ENCODE measurements around the gene IQCH.
"Not testable (repeated sequence)": the region's sequence is repeated elsewhere in the genome, so short reads cannot be mapped to it uniquely, and the experiment has no call there.

The IQCH gene

GRCh38 chr15:67254238-67255175, at the start of gene IQCH, which contains the start of gene AAGAB:
Gene IQCH (plus strand): TSS chr15:67254786. CDS start chr15:67254897, 111 bp downstream.
Gene AAGAB (minus strand): TSS chr15:67254661. CDS start chr15:67254631, 30 bp downstream.
- DNase-seq: peak; percentile 99

GRCh38 chr15:67207555-67208207, 46.9 kb upstream of the IQCH start:
- DNase-seq: no peak

GRCh38 chr15:67208396-67208795, 46.2 kb upstream of the IQCH start:
- no peak for DNase-seq

- no peak for DNase-seq
Measured at GRCh38 chr15:67210555-67211168, 43.9 kb upstream of the IQCH start.

GRCh38 chr15:67212684-67213367, 41.8 kb upstream of the IQCH start:
- DNase-seq: no peak

GRCh38 chr15:67215102-67215501, 39.5 kb upstream of the IQCH start:
- DNase-seq: no peak

GRCh38 chr15:67216859-67217258, 37.7 kb upstream of the IQCH start:
- DNase-seq: no peak

- DNase-seq: no peak
Measured at GRCh38 chr15:67218428-67218827, 36.2 kb upstream of the IQCH start.

GRCh38 chr15:67219288-67219687, 35.3 kb upstream of the IQCH start:
- DNase-seq: no peak

GRCh38 chr15:67224889-67225288, 29.7 kb upstream of the IQCH start:
- no peak for DNase-seq

GRCh38 chr15:67225336-67225735, 29.2 kb upstream of the IQCH start:
- no peak for DNase-seq

- no peak for DNase-seq
Measured at GRCh38 chr15:67227431-67227830, 27.2 kb upstream of the IQCH start.

GRCh38 chr15:67227846-67228245, 26.7 kb upstream of the IQCH start:
- no peak for DNase-seq

GRCh38 chr15:67228286-67228685, 26.3 kb upstream of the IQCH start:
- DNase-seq: no peak

- no peak for DNase-seq
Measured at GRCh38 chr15:67230504-67230903, 24.1 kb upstream of the IQCH start.

- no peak for DNase-seq
Measured at GRCh38 chr15:67232591-67232990, 22.0 kb upstream of the IQCH start.

GRCh38 chr15:67240235-67241131, 14.1 kb upstream of the IQCH start:
- DNase-seq: peak; percentile 63

GRCh38 chr15:67241132-67241855, 13.3 kb upstream of the IQCH start:
- no peak for DNase-seq

- no peak for DNase-seq
Measured at GRCh38 chr15:67242708-67243111, 11.9 kb upstream of the IQCH start.

- DNase-seq: no peak
Measured at GRCh38 chr15:67244971-67245478, 9.6 kb upstream of the IQCH start.

GRCh38 chr15:67246606-67247005, 8.0 kb upstream of the IQCH start:
- not testable (repeated sequence) for DNase-seq

All from NCI-H1105 (cell line).